HG03196 (cell line): ENCODE data around the gene PCDHA1.
"Not testable (repeated sequence)": the region's sequence is repeated elsewhere in the genome, so short reads cannot be mapped to it uniquely, and the experiment has no call there.

Source experiments
- ATAC-seq: cut with Tn5 transposase; IDR thresholded peaks from one replicate; pipeline ENCODE4 v1.9.1; 2021; ENCODE audit not compliant: unreplicated experiment

The PCDHA1 gene

GRCh38 chr5:140808241-140808888, 22.4 kb downstream of the PCDHA1 start:
- not testable (repeated sequence) for ATAC-seq

DNA sequence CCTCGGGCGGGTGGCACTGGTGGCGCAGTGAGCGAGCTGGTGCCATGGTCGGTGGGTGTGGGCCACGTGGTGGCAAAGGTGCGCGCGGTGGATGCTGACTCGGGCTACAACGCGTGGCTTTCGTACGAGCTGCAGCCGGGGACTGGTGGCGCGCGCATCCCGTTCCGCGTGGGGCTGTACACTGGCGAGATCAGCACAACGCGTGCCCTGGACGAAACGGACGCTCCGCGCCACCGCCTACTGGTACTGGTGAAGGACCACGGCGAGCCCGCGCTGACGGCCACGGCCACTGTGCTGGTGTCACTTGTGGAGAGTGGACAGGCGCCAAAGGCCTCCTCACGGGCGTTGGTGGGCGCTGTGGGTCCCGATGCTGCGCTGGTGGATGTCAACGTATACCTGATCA, 22.9 kb downstream of the PCDHA1 start:
- no peak for ATAC-seq

DNA sequence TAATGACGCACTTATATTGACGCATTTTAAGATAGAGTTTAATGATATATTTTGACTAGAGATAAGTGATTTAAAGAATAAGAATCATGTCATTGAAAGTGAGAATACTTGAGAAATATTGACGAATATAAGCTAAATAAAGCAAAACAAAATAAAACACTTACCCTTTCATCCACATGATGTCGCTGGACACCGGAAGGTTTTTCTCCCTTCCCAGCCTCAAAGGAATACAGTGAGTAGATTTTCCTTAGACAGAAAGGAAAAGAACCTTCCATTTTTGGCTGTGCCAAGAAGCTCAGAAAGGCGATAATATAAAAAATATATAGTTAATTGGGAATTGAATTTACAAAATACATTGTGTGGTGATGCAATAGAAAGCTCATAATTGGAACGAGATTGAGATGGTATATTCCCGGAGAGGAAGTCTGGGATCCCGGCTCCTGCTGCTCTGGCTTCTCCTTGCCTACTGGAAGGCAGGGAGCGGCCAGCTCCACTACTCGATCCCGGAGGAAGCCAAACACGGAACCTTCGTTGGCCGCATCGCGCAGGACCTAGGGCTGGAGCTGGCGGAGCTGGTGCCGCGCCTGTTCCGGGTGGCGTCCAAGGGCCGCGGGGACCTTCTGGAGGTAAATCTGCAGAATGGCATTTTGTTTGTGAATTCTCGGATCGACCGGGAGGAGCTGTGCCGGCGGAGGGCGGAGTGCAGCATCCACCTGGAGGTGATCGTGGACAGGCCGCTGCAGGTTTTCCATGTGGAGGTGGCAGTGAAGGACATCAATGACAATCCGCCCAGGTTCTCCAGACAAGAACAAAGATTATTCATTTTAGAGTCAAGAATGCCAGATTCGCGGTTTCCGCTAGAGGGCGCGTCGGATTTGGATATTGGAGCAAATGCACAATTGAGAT, 35.7 kb downstream of the PCDHA1 start, which contains the start of gene PCDHA5:
Gene PCDHA5, plus strand, starts transcription at position 239 of the 906 bp plus-strand sequence.
- no peak for ATAC-seq

GRCh38 chr5:140822281-140822629, 36.3 kb downstream of the PCDHA1 start:
- ATAC-seq: no peak

DNA sequence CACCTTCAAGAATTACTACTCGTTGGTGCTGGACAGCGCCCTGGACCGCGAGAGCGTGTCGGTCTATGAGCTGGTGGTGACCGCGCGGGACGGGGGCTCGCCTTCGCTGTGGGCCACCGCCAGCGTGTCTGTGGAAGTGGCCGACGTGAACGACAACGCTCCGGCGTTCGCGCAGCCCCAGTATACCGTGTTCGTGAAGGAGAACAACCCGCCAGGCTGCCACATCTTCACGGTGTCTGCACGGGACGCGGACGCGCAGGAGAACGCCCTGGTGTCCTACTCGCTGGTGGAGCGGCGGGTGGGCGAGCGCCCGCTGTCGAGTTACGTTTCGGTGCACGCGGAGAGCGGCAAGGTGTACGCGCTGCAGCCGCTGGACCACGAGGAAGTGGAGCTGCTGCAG, 37.0 kb downstream of the PCDHA1 start:
- ATAC-seq: not testable (repeated sequence)

DNA sequence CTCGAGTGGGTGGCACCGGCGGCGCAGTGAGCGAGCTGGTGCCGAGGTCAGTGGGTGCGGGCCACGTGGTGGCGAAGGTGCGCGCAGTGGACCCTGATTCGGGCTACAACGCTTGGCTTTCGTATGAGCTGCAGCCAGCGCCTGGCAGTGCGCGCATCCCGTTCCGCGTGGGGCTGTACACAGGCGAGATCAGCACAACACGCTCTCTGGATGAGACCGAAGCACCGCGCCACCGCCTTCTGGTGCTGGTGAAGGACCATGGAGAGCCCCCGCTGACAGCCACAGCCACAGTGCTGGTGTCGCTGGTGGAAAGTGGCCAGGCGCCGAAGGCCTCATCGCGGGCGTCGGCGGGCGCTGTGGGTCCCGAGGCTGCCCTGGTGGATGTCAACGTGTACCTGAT, 37.5 kb downstream of the PCDHA1 start:
- no peak for ATAC-seq

DNA sequence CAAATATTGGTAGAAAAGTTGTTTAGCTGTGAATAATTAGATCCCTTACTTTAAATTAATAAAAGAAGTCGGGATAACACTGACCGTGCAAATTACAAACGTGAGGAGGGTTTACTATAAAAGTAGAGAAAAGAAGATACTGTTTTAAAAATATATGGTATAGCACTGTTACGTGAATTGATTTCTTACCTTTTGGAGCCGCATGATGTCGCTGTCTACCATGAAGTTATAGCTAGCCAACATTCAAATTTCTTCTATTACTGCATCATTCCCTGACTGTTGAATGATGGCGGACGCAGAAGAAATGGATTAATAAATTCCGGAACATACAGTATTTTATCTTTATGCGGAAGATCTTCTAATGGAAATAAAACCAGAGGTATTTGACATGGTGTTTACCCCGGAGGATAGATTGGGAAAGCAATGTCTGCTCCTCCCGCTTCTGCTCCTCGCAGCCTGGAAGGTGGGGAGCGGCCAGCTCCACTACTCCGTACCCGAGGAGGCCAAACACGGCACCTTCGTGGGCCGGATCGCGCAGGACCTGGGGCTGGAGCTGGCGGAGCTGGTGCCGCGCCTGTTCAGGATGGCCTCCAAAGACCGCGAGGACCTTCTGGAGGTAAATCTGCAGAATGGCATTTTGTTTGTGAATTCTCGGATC, 41.9 kb downstream of the PCDHA1 start, which contains the start of gene PCDHA6:
Gene PCDHA6, plus strand, starts transcription at position 257 of the 658 bp plus-strand sequence. Its CDS starts 132 bp downstream, at position 389.
- ATAC-seq: no peak

GRCh38 chr5:140828362-140828737, 42.4 kb downstream of the PCDHA1 start:
- ATAC-seq: no peak

DNA sequence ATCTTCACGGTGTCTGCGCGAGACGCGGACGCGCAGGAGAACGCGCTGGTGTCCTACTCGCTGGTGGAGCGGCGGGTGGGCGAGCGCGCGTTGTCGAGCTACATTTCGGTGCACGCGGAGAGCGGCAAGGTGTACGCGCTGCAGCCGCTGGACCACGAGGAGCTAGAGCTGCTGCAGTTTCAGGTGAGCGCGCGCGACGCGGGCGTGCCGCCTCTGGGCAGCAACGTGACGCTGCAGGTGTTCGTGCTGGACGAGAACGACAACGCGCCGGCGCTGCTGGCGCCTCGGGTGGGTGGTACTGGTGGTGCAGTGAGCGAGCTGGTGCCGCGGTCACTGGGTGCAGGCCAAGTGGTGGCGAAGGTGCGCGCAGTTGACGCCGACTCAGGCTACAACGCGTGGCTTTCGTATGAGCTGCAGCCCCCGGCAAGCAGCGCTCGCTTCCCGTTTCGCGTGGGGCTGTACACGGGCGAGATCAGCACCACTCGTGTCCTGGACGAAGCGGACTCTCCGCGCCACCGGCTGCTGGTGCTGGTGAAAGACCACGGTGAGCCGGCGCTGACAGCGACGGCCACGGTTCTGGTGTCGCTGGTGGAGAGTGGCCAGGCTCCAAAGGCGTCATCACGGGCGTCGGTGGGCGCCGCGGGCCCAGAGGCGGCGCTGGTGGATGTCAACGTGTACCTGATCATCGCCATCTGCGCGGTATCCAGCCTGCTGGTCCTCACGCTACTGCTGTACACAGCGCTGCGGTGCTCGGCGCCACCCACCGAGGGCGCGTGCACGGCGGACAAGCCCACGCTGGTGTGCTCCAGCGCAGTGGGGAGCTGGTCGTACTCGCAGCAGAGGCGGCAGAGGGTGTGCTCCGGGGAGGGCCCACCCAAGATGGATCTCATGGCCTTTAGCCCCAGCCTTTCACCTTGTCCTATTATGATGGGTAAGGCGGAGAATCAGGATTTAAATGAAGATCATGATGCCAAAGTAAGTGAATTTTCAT, 43.9 kb downstream of the PCDHA1 start:
- ATAC-seq: not testable (repeated sequence)

GRCh38 chr5:140833993-140834392, 48.1 kb downstream of the PCDHA1 start, which contains the start of gene PCDHA7:
TSS of gene PCDHA7 (plus strand) at chr5:140834269. CDS start at chr5:140834384, 115 bp downstream.
- no peak for ATAC-seq

GRCh38 chr5:140834439-140835008, 48.6 kb downstream of the PCDHA1 start:
- ATAC-seq: not testable (repeated sequence)

DNA sequence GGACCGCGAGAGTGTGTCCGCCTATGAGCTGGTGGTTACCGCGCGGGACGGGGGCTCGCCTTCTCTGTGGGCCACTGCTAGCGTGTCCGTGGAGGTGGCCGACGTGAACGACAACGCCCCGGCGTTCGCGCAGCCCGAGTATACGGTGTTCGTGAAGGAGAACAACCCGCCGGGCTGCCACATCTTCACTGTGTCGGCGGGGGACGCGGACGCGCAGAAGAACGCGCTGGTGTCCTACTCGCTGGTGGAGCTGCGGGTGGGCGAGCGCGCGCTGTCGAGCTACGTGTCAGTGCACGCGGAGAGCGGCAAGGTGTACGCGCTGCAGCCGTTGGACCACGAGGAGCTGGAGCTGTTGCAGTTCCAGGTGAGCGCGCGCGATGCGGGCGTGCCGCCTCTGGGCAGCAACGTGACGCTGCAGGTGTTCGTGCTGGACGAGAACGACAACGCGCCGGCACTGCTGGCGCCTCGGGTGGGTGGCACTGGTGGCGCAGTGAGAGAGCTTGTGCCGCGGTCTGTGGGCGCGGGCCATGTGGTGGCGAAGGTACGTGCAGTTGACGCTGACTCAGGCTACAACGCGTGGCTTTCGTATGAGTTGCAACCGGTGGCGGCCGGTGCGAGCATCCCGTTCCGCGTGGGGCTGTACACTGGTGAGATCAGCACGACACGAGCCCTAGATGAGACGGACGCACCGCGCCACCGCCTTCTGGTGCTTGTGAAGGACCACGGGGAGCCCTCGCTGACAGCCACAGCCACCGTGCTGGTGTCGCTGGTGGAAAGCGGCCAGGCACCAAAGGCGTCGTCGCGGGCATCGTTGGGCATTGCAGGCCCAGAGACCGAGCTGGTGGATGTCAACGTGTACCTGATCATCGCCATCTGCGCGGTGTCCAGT, 49.9 kb downstream of the PCDHA1 start:
- ATAC-seq: no peak

- no peak for ATAC-seq
Observed at GRCh38 chr5:140840978-140841962, 55.3 kb downstream of the PCDHA1 start, which contains the start of gene PCDHA8. TSS of gene PCDHA8 (plus strand) at chr5:140841187. CDS start at chr5:140841322, 135 bp downstream.

- no peak for ATAC-seq
Observed at GRCh38 chr5:140842798-140843733, 57.1 kb downstream of the PCDHA1 start.

DNA sequence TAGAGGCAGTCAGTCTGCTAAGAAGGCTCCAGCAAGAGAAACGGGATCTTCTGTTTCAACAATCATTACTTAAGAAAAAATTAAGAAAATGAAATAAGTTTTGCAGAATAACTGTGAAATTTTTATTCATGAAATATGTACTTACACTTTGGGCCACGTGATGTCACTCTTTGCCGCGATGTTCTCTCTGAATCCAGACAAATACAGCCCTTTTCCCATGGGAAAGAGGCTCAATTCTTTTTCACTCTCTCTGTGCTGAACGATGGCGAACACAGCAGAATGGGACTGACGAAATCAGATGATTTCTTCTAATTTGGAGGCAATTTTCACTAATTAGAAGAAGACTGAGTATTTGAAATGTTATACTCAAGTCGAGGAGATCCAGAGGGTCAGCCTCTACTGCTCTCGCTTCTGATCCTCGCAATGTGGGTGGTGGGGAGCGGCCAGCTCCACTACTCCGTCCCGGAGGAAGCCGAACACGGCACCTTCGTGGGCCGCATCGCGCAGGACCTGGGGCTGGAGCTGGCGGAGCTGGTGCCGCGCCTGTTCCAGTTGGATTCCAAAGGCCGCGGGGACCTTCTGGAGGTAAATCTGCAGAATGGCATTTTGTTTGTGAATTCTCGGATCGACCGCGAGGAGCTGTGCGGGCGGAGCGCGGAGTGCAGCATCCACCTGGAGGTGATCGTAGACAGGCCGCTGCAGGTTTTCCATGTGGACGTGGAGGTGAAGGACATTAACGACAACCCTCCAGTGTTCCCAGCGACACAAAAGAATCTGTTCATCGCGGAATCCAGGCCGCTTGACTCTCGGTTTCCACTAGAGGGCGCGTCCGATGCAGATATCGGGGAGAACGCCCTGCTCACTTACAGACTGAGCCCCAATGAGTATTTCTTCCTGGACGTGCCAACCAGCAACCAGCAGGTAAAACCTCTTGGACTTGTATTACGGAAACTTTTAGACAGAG, 62.5 kb downstream of the PCDHA1 start, which contains the start of gene PCDHA9:
Gene PCDHA9, plus strand, starts transcription at position 244 of the 964 bp plus-strand sequence. Its CDS starts 114 bp downstream, at position 358.
- ATAC-seq: not testable (repeated sequence)
